ENCODE results near the gene CAPN6.

The CAPN6 gene, protein sequence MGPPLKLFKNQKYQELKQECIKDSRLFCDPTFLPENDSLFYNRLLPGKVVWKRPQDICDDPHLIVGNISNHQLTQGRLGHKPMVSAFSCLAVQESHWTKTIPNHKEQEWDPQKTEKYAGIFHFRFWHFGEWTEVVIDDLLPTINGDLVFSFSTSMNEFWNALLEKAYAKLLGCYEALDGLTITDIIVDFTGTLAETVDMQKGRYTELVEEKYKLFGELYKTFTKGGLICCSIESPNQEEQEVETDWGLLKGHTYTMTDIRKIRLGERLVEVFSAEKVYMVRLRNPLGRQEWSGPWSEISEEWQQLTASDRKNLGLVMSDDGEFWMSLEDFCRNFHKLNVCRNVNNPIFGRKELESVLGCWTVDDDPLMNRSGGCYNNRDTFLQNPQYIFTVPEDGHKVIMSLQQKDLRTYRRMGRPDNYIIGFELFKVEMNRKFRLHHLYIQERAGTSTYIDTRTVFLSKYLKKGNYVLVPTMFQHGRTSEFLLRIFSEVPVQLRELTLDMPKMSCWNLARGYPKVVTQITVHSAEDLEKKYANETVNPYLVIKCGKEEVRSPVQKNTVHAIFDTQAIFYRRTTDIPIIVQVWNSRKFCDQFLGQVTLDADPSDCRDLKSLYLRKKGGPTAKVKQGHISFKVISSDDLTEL

DNA sequence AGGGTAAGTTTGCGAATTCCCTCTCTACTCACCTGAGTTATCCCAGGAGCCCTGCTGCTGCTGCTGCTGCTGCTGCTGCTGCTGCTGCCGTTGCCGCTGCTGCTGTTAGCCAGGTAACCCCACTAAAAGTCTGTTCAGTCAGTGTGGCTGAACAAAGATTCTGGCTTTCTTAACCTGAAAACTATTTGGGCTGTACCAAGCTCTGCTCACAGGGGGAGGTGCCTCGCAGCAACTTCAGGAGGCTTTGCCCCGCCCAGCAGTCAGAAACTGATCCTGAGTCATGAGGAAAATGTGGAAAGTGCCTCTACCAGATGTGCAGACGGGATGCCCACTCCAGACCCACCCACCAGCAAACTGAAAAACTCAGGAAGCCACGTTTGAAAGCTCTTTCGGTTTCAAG is at the start of gene CAPN6:
Gene CAPN6, minus strand, starts transcription at position 145 of the 400 bp plus-strand sequence. CDS start 6,547 bp downstream, outside the sequence.
- no peak for DNase-seq

DNA sequence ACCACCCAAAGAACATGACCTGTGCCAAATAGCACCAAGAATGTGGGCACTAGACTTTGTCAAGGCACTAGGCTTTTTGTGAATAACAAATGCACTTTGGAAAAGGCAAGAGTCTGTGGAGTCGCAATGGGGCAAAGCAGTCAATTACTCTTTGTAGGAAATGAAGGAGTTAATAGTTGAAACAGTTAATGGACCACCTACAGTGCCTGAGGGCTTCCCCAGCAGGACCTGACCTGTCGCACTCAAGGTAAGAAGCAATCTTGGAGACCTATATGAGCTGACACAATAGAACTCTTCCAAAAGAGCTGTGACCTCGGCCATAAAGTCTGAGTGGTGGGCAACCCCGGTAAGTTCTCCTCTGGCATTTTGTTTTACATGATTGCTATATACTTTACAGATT is 49.2 kb upstream of the CAPN6 start:
- DNase-seq: no peak

DNA sequence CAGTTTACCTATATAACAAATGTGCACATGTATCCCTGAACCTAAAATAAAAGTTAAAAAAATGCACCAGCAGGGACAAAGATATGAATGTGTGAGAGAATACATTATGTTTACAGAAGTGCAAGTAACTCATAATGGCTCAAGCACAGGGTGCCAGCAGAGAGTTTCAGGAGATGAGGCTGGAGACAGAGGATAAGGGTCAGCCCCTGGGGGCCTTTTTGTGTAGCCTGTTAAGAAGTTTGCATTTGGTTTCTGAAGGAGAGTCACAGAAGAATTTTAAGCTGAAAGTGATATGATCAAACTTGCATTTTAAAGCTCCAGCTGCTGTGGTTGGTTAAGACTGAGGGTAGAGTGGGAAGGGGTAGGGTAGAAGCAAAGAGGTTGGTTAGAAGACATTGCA is 48.6 kb upstream of the CAPN6 start:
- DNase-seq: no peak

DNA sequence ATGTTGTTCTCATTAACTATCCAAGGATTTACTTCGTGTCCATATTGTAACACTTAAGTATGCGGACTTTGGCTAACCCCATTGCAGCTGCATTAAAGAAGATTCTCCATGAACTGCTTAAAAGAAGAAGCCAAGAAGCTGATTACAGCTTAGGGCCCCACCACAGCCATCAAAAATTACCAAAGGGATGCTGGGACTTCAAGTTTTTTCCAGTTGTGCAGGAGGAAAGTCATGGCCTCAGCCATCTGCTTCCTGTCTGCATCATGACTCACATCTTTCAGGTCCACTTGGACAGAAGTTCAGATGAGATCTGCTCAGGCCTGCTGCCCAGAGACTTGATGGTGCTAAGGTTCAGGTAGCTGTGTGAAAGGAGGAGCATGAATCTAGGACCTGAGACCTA is 38.8 kb upstream of the CAPN6 start:
- no peak for DNase-seq

DNA sequence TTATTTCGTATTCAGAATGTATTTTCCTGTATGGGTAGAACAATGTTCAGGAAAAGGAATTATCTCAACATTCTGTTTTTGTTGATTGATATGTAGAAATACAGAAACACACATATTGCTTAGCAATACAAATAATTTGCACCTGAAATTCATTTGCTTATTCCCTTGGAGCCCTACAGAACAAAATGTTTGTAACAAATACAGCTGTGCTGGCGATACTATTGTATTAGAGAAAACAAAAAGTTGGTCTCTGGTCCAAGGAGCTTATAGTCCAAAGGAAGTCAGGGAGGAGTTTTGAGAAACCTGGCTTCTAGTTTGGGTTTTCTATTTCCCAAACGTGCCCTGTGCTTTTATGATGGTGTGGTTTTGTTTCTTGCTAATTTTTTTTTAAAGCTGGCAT is 37.8 kb upstream of the CAPN6 start:
- DNase-seq: no peak

DNA sequence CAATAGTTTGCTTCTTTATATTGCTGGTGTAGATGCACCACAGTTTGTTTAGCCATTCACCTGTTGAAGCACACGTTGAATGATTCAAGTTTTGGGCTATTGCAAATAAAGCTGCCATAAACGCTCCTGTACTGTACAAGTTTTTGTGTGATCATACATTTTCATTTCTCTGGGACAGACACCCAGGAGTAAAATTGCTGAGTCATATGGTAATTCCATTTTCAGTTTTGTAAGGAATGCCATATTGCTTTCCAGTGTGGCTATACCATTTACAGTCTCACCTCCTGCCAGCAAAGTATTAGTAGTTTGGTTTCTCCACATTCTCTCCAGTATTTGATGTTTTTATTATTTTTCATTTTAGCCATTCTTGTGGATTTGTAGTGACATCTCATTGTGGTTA is 32.0 kb upstream of the CAPN6 start:
- no peak for DNase-seq

DNA sequence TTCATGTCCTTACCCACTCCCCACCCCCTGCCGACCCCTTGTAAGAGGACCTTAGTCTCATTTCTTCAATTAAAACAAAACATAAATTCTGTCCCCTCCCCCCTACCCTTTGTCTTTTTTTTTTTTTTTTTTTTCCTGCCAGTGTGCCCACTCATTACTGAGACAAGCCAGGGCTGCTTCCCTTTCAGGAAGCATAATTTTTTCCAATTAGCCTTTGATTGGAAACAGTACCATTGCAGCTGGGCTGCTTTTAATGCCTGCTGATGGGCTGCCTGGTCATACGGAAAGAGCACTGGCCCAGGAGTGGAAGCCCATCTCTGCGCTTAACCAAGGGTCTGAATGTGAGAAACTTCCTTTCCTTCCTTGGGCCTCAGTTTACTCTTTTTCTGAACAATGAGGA is 18.6 kb upstream of the CAPN6 start:
- DNase-seq: no peak

DNA sequence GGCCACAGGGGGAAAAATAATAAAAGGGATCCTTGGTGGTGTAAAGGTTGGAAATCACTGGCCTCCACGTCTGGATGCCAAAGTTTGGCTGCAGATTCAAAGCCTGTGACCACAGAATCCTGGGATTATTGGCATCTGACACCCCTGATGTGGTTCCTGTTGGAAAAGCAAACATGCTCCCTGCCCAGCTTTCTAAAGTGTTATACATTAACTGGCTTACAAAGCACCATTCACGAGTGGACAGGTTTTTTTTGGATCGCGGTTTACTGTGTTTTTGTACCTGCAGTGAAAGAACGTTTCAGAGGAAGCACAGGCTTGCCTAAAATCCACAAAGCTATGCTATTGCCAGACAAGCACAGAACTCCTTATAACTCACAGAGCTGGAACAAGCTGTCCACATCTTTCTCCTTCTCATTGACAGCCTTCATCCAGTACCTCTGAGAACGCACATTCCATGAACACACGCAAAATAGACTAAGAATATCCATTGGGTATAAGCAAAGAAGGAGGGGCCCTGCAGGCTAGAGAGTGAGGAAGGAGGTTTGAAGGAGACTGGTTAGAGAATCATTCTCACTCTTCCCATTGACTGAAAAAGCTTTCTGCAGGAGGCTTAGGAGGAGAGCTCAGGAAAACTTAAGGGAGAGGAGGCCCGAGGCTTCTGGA is 14.5 kb upstream of the CAPN6 start:
- no peak for DNase-seq

DNA sequence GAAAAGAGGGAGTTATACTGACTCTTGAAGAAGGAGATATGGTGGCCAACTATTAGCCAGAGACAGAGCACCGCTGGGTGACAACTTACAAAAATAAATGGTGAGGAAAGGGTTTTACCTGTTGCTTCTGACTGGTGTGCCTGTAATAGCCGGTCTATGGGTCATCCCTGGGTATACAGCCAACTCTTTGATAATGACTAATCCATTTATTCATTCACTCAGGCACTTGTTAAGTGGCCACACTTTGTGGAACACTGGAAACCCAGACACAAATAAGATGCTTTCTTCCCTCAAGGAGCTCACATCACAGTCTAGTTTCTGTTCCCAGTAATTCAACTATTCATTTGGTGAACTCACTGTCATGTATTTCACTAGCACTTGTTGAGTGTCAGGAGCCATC is 13.2 kb upstream of the CAPN6 start:
- DNase-seq: no peak

DNA sequence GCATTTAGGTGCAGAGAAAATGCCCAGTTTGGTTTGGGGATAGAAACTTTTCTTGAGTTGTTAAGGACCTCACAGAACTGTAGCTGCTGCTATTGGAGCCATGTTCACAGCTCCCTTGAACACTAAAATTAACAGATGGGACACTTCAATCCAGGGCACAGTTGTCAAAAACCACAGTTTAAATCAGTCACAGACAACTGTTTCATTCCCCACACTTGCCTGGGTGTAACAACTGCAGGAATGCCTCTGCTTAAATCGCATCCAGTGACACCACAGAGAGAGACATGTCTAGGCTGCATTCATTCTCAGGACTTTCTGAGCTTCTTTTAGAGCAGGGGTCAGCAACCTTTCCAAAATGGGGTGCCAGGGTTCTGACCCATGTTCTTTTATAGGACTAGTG is 12.7 kb upstream of the CAPN6 start:
- no peak for DNase-seq

DNA sequence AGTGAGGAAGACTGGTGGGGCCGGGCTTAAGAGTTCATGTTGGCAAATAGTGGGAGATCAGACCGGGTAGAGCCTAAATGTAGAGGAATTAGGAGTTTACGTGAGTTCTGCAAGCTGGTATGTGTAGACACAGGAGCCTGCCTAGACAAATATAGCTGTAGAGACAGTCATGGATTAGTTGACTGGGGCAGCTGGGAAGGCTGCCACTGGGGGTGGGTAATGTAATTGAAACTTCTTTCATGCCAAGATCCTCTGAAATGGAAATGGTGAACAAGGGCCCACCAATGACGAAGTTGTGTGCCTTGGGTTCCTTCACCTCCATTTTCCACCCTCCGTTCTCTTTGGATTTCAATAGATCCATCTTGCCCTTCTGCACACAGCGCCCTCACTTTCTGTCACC is 11.9 kb upstream of the CAPN6 start:
- DNase-seq: no peak

DNA sequence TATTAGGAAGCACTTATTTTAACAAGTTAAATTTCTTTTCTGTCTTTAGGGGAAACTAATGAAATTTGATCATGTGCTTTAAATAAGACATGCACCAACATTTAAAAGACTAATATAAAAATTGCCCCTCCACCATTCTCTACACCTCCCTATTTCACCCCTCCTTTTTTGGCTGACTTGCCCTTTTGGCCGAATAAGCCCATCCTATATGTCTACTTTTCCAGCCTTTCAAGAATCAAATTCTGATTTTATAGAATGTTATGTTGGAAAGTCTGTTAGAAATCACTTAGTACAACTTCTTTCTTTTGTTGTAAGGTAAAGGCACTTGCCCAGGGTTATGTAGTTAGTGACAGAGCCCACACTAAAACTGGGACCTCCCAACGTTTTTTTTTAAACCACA is 1.8 kb downstream of the CAPN6 start:
- DNase-seq: no peak

DNA sequence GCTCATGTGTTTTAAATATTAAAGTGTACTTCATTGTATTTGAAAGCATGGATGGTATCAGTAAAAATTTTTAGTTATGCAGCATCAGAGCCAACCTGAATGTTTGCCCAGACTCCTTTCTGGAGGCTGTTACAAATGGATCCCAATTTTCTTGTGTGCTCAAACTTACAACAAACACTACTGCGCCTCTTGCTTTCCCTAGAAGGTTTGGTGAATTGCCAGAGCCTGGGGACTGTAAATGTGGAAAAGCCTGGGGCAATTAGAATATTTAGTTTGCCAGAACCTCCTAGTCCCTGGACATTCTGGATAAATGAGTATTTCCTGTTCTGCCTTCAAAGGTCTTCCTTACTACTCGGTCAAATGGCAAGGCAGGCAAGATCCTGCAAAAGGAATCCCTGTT is 4.8 kb downstream of the CAPN6 start:
- DNase-seq: no peak

DNA sequence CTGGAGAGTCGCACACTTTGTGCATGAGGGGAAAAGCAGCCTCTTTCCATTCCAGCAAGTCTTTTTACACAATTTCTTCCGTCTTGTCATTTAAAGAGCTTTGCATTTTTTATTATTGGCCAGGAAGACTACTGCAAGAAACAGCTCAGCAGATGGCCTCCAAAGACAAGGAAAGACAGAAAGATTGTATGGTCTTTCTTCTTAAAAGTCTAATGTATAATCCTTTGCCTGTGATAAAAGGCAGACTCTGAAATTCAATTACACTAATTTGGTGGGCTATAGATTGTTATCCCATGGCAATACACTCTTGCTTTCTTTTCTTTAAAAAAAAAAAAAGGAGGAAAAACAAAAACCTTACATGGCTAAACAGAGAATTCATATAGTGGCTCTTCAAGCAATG is 5.9 kb downstream of the CAPN6 start:
- DNase-seq: no peak

DNA sequence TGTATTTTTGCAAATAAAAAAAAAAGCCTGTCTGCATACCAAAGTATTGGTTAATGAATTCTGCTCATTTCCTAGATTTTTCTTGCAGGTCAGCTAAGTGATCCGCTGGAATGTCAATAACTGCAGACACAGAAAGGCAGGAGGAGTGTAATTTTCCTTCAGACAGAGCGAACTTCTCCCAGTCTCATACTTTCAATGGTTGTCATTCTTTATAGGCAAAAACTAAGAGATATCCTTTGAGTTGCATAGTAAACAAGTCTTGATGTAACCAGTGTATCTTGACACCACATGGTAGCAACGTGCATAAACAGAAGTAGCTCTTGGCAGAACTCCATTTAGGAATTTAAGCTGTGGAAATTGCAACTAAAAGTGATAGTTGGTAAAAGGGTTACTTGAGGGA is 8.2 kb downstream of the CAPN6 start:
- no peak for DNase-seq

DNA sequence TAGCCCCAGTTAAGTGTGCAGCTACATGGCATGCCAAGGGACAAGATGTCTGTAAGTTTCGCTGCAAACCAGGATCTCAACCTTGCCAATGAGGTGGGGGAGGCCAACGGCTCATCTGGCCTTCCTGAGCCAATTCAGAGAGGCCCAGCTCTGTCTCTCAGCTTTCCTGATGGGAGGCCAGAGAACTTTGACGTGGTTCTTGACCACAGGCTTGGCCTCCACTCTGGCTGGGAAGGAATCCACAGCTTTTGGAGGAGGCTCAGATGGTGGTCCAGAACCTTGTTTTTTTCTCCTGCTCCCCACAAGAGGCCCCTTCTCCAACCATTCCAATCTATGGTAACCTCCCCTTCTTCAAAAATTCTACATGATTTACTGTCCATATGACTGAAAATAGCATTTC is 9.8 kb downstream of the CAPN6 start:
- no peak for DNase-seq

DNA sequence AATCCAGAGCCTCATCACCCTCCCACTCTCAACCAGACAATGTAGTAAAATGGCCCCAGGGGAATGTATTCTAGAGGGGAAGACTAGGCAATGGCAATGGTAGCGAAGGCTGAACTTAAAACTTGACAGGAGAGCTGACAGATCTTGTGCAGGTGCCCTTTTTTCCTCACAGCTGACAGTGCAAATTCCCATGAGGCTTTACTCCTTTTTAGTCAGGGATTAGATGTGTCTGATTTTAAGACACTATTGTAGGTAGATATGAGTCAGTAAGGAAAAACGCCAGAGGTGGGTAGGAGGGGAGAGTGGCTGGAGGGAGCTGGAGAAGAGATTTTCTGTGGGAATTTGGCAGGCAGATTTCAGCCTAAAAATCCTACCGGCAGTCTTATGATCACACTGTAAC is 10.7 kb downstream of the CAPN6 start:
- DNase-seq: no peak

DNA sequence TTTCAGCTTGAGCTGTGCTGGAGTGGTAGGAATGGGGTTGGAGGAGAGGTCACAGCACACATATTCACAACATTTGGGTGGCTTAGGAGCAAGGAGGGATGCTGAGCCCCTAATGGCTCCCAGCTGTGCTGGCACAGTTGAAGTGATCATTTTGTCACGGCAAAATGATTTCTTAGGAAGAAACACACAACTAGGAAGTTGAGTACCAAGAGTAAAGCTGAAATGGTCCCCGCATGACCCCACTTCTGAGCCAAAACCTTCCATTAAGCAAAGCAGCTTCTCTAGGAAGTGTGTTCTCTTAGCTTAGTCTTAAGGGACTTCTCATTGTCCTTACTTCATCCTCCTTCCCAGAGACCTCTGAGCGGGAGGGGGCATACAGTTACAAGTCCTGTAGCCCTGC is 12.6 kb downstream of the CAPN6 start:
- no peak for DNase-seq

DNA sequence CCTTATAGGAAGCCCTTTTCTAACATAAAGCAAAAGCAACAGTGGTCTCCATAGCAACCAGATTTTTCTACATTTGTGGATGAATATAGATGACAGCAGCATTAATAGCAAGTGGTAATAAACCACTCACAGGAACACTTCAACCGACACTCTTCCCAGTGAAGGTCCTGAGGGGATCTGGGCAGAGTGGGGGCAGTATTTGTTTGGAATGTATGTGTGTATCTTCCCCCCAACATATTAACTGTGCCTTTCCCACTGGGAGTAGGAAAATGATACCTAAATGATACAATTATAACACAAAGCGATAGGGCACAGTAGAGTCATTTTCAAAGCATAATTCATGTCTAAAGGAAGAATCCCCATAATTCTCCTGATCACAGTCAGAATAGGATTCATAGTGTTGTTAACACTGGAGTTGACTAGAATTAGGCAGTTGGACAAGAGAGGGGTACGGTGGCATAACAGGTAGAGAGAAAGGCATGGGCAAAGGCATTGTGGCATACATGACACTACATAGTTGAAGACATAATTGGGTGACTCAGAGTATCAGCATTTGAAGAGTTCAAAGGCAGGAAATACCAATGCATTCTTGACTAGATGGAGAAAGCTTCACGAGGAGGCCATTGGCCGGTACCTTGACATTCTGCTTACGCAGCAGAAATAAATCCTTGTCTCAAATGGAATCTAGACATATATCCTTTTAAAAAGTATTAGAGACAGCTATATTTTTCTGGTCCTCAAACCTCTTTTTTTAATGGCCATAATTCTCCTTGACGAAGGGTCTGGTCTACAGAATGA is 15.2 kb downstream of the CAPN6 start:
- no peak for DNase-seq

DNA sequence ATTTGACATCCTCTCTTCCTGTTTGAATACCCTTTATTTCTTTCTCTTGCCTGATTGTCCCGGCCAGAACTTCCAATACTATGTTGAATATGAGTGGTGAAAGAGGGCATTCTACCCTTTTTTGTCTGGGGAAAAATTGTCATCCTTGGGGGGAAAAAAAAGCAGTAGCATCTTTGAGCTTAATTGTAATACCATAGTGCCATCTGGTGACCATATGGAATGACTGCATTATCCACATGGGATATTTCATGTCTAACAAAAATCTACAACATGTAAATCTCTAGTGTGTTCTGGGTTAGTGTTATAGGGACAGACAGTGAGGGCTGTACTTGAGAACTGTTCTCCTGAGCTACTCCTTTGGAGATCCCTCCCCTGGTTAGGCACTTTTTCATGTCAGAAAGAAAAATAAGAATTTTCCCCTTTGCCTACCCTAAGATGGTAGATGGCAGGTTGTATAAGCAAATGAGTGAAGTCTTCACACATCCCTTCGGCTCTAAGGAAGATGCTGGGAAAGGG is 26.0 kb downstream of the CAPN6 start:
- DNase-seq: no peak

DNA sequence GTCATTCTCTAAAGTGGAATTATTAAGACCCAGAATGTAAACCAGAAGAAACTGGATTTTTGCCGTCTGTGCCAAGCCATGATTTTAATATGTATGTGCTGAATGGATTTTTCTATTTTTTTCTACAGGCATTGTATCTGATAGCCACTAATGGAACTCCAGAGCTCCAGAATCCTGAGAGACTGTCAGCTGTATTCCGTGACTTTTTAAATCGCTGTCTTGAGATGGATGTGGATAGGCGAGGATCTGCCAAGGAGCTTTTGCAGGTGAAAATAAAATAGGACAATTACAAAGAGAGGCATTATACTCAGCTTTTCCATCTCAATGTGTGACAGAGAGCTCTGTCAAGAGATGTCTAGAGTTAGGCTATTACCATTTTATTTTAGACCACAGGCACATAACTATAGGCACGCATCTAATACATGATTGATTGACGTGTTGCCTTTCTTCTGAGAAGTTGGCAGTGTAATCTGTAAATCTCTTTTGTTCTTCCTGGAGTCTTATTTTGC is 53.9 kb downstream of the CAPN6 start:
- no peak for DNase-seq

DNA sequence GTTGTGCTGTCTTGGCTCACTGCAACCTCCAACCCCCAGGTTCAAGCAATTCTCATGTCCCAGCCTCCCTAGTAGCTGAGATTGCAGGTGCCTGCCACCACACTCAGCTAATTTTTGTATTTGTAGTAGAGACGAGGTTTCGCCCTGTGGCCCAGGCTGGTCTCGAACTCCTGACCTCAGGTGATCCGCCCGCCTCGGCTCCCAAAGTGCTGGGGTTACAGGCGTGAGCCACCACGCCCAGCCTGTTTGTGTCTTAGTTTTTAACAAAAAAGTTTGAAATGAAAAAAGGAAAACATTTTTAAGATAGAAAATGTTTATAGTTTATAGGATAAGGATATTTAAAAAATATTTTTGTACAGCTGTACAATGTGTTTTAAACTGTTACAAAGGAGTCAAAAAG is 62.4 kb downstream of the CAPN6 start:
- no peak for DNase-seq

DNA sequence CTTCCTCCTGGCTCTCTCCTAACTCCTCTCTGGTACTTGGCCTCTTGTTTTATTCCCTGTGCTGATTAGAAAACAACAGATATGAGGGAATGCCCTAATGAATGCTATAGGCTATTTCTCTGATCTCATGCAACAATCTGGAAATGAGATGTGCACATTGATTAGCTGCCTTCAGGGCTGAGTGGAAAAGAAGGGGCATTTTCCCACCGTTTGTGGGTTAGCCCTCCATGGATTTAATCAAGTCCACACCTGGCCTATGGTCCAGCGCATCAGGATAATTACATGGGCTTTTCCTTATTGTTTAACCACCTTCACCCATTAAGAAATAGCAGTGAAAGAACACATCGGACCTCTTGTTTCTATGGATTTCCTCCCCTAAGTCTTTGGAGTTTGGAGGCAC is 70.0 kb downstream of the CAPN6 start:
- no peak for DNase-seq
